GM12892 (cell line): Measurements from ENCODE around the gene BACE2.

ENCODE experiments used
- POLR2A ChIP-seq: IDR thresholded peaks from 2 replicates; pipeline ENCODE4 v1.6.1; 2011; ENCODE audit warnings: low read depth, low read length, control low read depth
- POLR2AphosphoS5 ChIP-seq: IDR thresholded peaks from 2 replicates; pipeline ENCODE4 v1.6.1; 2011; ENCODE audit warnings: low read depth, low read length, control low read depth
- TAF1 ChIP-seq: IDR thresholded peaks from 2 replicates; pipeline ENCODE4 v1.6.1; 2011; ENCODE audit warnings: low read depth, mild to moderate bottlenecking, control low read depth, low read length, borderline replicate concordance

- TF ChIP-seq POLR2A (no peak), TAF1 (no peak), POLR2AphosphoS5 (no peak)
Observed at GRCh38 chr21:41235201-41235600, 67.2 kb downstream of the BACE2 start.
